SJCRH30 (cell line): ENCODE data around the gene FOXF1. TPM values are rescaled to one million over a fixed set of nuclear protein-coding genes. Genes with fewer than 3 reads are reported as not detected.
A peak's percentile ranks its signal among the peaks of the same experiment; 100 is the strongest.

ENCODE experiments used
- DNase-seq, 2 experiments: peaks; one replicate each; pipeline ENCODE4 v3.0.0-alpha.2; 2015 to 2020
- H3K27ac ChIP-seq: fragments of 250-450 bp; sonication (Bioruptor Pico); 2 replicates; pipeline ENCODE4 v1.5.1; 2020; ENCODE audit warnings: mild to moderate bottlenecking, moderate library complexity
- H3K27me3 ChIP-seq: fragments of 250-450 bp; sonication (Bioruptor Pico); 2 replicates; pipeline ENCODE4 v1.5.1; 2020; ENCODE audit warnings: mild to moderate bottlenecking, moderate library complexity
- H3K36me3 ChIP-seq: fragments of 250-450 bp; sonication (Bioruptor Pico); 2 replicates; pipeline ENCODE4 v1.5.1; 2020; ENCODE audit warnings: mild to moderate bottlenecking, moderate library complexity
- H3K4me1 ChIP-seq: fragments of 250-450 bp; sonication (Bioruptor Pico); 2 replicates; pipeline ENCODE4 v1.5.1; 2020; ENCODE audit warnings: mild to moderate bottlenecking, moderate library complexity
- H3K4me3 ChIP-seq: fragments of 250-450 bp; sonication (Bioruptor Pico); 2 replicates; pipeline ENCODE4 v1.5.1; 2020; ENCODE audit warnings: mild to moderate bottlenecking, moderate library complexity
- H3K9me3 ChIP-seq: fragments of 250-450 bp; sonication (Bioruptor Pico); replicated peaks from 2 replicates; pipeline ENCODE4 v1.5.1; 2020; ENCODE audit warnings: mild to moderate bottlenecking, moderate library complexity
- total RNA-seq: library from RNA; depleted of rRNA; stranded (reverse); fragments of >200 nt; shearing (Covaris generic); gene quantifications from 2 replicates; pipeline ENCODE4 v1.2.3, GENCODE V29; 2014

The FOXF1 gene
- total RNA-seq, 1 experiment from 2014 or later = 24.9 TPM

DNA sequence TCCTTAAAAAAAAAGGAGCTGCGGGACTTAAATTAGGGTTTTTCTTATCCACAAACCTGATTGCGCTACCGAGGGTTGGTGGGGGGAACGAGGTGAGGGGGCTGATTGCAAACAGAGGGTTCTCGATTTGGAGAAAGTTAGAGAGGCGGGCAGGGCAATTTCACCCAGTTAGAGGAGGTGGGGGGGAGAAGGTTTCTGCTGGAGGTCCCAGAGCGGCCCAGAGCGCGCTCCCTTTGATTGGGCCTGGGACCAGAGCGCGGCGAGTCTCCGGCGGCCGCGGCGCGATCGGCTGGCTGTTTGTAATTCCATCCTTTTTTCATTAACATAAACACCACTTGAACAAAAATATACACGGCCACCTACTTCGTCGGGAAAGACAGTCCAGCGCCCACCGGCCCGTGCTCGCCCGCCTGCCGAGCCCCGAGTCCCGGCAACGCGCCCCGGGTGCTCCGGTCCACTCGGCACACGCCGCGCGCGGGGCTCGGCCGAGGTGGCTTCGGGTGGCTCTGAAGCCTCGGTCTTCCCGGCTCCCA lies 13.3 kb upstream of the FOXF1 start:
- H3K9me3 ChIP-seq = no peaks in the 10 kb centered on the region
- H3K4me1 ChIP-seq = peaks cover 33% of the 10 kb centered on the region
- H3K4me3 ChIP-seq = peak overlapping the region; percentile 50
- no peak for DNase-seq
- H3K27ac ChIP-seq = peak overlapping the region; percentile 54; the same call in 1 of the 2 replicates
- H3K36me3 ChIP-seq = no peaks in the 10 kb centered on the region
- no peaks in the 10 kb centered on the region for H3K27me3 ChIP-seq

DNA sequence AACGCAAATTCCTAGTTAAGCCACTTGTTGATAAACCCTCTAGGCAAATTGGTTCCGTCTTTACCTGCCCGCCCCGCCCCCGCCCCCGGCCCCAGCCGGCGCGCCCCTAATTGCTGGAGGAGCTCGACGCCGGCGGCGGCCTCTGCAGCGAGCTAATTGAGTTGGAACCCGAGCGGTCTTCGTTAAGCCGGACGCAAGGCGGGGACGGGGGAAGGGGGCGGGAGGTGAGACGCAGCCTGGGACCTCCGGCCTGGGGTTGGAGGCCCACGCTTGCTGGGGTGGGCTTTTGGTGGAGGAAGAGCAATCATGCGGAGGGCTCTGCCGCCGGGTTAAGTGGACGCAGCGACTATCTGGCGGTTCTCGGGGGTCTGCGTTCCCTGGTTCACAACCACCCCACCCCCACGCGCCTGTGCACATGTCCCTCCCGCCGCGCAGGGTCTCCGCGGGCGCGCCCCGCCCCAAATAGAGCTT lies 12.7 kb upstream of the FOXF1 start:
- H3K27ac ChIP-seq = peak overlapping the region; percentile 54; the same call in 1 of the 2 replicates
- H3K4me3 ChIP-seq = peak overlapping the region; percentile 50
- peak; percentile 50 to 56 for DNase-seq
- H3K27me3 ChIP-seq = no peaks in the 10 kb centered on the region
- H3K9me3 ChIP-seq = no peaks in the 10 kb centered on the region
- peaks cover 36% of the 10 kb centered on the region for H3K4me1 ChIP-seq
- H3K36me3 ChIP-seq = no peaks in the 10 kb centered on the region

- H3K4me3 ChIP-seq = peak overlapping the region; percentile 50
Measured at GRCh38 chr16:86498155-86498670, 12.1 kb upstream of the FOXF1 start.

DNA sequence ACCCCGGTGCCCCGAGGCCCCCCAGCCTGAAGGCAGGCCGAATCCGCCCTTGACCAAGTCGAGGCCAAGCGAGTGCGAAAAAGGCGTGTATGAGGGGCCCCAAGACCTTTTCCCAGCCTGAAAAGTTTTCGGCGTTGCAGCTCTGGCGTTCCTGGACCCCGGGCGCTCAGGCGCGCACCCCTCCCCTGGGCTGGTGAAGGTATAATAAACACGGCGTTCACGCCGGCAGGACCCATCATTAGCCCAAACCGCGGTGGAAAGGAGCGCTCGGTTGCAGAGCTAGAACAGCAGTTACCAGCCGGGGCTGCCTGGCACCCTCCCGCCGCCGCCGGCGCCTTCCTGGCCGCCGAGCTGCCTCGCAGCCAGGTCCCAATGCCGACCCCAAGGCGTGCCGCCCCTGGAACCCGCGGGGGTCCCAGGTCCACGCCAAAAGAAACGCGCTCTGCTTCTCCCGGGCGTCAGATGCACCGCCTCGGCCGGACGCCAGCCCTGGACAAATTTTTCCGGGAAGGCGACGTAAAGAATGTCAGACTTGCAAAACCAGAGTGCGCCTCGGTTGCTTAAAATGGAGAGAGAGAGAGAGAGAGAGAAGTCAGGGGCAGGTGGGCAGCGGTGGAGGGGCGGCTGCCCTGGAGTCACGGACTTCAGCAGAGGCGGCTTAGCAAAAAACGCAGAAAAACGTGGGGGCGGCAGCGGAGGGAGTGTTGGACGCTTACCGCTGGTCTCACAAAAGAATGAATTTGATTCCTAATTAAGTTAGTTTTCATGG lies 11.5 kb upstream of the FOXF1 start:
- peak overlapping the region; percentile 50 for H3K4me3 ChIP-seq
- H3K9me3 ChIP-seq = no peaks in the 10 kb centered on the region
- H3K27ac ChIP-seq = peak overlapping the region; percentile 97
- H3K36me3 ChIP-seq = no peaks in the 10 kb centered on the region
- no peaks in the 10 kb centered on the region for H3K27me3 ChIP-seq
- DNase-seq = peak; percentile 92
- peaks cover 38% of the 10 kb centered on the region for H3K4me1 ChIP-seq

More at GRCh38 chr16:86498155-86498670, 12.1 kb upstream of the FOXF1 start:
- Histone ChIP-seq H3K27ac (peak overlapping the region; percentile 97), H3K36me3 (no peaks in the 10 kb centered on the region), H3K27me3 (no peaks in the 10 kb centered on the region), H3K9me3 (no peaks in the 10 kb centered on the region), H3K4me1 (peaks cover 38% of the 10 kb centered on the region)
- DNase-seq = peak in 1 of 2 experiments; percentile 39

DNA sequence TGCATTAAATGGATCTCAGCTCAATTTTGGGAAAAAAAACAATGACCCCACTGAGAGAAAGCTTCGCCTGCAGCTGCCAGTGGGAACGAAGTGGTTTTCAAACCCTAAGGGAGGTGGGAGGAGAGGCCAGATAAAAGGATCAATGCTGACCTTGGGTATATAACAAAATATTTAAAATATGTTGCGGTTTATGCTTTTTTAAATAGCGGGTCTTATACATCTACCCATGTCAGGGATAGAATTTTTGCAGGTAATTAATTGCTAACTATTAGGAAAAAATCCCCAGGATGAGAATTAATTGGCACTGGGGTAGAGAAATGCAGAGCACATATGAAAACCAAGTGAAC lies 10.9 kb upstream of the FOXF1 start:
- H3K27ac ChIP-seq = peak overlapping the region; percentile 97
- DNase-seq = no peak
- no peaks in the 10 kb centered on the region for H3K9me3 ChIP-seq
- peak overlapping the region; percentile 9 for H3K4me3 ChIP-seq
- peaks cover 38% of the 10 kb centered on the region for H3K4me1 ChIP-seq
- H3K27me3 ChIP-seq = no peaks in the 10 kb centered on the region
- no peaks in the 10 kb centered on the region for H3K36me3 ChIP-seq

DNA sequence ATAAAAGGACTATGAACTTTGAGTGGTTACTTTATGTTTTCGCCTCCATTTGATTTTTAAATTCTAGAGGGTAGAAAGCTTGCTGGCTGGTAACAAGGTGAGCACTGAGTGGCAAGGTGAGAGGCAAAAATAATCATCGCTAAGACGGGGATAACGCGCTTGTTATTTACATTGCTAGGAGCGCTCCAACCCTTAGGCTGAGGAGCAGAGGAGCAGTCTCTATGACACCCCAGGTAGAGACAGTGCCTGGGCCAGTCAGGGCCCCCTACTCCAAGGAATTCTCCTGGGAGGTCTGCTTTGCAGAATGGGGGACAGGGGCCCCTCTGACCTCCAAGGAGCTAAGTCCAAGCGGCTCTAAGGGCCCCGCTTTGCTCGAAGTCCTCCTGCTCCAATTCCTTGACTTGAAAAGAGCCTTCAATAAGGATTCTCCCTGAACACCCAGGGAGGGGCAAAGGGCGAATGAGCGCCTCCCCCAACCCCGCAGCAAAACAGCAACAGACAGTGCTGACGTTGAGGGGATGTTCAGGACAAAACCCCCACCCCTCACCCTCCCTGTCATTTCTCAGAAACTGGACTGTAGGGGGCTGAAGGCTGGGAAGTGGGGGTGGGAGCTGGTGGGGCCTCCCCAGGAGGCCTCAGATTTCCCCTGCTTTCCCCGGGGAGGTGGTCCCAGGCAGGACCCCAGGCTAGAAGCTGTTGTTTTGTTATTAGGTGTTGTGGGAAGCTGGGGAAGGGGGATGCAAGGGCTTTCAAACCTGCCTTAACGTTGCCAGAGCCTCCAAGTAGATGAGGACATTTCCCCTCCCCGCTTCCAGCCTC lies 10.2 kb upstream of the FOXF1 start:
- Histone ChIP-seq H3K36me3 (no peaks in the 10 kb centered on the region), H3K27ac (peak overlapping the region; percentile 97), H3K9me3 (no peaks in the 10 kb centered on the region), H3K27me3 (no peaks in the 10 kb centered on the region), H3K4me3 (peak overlapping the region; percentile 9), H3K4me1 (peaks cover 41% of the 10 kb centered on the region)
- DNase-seq = peak in 1 of 2 experiments; percentile 31

DNA sequence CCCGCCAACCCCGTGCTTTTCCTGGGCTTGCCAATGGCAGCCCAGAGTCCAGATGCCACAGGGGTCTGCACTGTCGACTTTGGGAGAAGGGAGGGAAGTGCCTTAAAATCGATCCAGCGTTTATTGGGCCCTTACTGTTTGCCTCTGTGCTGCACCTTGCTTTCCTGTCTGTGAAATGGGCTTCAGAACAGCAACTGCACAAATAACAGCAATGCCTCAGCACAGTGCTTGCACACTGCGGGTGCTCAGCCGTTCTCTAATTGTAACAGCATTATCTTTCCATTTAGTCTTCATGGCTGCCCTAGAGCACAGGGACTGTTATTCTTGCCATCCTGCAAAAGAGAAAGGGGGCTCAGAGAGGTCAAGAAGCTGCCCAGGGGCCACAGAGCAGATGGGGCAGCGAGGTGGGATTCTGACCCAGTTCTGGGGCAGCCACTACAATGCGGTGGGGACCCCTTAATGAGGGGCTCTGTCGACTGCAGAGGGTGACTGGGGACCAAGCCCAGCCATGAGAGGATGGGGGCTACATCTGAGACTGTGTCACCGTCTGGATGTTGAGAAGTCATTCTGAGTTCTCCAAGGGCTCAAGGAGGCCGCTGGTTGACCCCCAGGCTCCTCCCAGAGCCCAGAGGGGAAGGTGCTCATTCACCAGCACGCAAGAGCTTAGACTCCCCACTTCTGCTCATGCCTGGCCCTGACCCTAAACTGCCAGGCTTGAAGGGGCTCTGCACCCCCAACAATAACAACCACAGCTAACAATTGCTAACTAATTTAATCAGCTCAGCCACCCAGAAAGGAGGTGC lies 9.4 kb upstream of the FOXF1 start:
- H3K9me3 ChIP-seq = no peaks in the 10 kb centered on the region
- peaks cover 44% of the 10 kb centered on the region for H3K4me1 ChIP-seq
- no peaks in the 10 kb centered on the region for H3K36me3 ChIP-seq
- H3K27me3 ChIP-seq = no peaks in the 10 kb centered on the region
- peak overlapping the region; percentile 97; the same call in 1 of the 2 replicates for H3K27ac ChIP-seq
- no peak overlapping the region for H3K4me3 ChIP-seq
- DNase-seq = no peak

DNA sequence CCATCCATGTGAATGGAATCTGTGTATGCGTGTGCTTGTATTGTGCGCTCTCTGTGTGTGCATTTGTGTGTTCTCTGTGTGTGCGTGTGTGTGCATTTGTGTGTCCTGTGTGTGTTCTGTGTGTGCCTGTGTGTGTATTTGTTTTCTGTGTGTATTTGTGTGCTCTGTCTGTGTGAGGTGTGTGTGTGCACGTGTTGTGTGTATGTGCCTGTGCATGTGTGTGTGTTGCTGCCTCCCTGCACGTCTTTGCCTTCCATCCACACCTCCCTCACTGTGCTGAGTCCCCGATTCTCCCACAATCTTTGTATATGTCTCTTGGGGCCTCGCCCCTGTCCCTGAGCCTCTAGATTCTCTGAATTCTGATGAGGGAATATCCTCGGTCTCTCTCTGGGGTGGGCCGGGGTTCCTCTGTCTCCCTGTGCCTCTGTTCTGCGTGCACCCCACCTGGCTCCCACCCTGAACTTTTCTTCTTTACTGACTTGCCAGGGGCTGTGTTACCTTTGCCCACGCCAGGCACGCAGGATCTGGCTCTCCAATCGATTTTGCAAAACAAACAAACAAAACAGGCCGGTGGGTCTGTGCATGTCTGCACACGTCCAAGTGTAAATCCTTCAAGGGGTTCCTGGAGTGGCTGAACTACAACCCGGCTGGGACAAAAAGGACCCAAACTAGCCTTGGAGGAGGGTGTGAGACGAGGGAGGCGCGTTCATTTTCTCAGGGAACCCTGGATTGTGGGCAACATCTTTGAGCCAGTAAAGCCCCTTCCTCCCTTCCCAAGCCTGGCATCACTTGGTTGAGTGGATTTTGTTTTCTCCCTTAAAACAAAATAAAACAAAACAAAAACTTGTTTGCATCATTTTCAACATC lies 8.1 kb upstream of the FOXF1 start:
- Histone ChIP-seq H3K4me3 (no peak overlapping the region), H3K27me3 (no peaks in the 10 kb centered on the region), H3K4me1 (peaks cover 50% of the 10 kb centered on the region), H3K27ac (peak overlapping the region; percentile 39; the same call in 1 of the 2 replicates), H3K36me3 (no peaks in the 10 kb centered on the region), H3K9me3 (no peaks in the 10 kb centered on the region)
- DNase-seq = peak in 1 of 2 experiments; percentile 55

DNA sequence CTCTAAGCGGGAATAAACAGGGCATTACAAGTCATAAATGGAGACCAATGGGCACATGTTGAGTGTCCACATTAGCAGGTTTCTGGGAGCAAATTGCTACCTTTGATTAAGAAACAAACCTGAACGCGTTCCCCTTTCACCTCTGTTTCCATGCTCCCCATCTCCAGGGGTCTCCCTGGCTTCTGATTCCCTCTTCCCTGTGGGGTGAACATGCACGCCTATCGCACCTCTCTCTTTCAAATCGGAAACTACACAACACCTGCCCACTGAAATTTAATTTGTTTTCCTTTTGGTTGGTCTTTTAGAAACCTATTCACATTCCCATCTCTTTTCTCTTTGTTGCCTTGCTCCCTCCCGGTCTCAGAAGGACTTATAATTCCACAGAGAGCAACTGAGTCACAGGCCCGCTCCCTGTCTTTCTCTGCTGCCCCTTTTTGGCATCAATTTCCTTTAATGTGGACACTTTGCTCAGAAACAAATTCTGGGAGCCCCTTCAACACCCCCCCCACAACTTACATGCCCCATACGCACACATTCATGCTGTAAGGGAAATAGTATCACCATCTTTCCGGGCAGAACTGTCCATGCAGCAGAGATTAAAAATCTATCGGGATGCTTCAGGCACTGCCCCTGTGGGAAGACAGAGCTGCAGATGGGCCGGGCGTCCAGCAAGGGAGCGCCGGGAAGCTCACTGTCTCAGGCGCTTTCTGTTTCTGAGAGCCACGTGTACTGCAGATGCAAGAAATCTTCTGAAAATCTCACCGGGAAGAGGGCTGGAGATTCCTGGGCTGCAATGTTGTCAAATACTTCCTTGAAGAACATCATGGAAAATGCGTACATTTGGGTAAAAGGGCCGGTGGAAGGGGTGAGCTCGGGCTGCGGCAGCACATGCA lies 7.2 kb upstream of the FOXF1 start:
- Histone ChIP-seq H3K4me3 (no peak overlapping the region), H3K9me3 (no peaks in the 10 kb centered on the region), H3K36me3 (no peaks in the 10 kb centered on the region), H3K4me1 (peaks cover 49% of the 10 kb centered on the region), H3K27ac (peak overlapping the region; percentile 39; the same call in 1 of the 2 replicates), H3K27me3 (no peaks in the 10 kb centered on the region)
- DNase-seq = no peak

DNA sequence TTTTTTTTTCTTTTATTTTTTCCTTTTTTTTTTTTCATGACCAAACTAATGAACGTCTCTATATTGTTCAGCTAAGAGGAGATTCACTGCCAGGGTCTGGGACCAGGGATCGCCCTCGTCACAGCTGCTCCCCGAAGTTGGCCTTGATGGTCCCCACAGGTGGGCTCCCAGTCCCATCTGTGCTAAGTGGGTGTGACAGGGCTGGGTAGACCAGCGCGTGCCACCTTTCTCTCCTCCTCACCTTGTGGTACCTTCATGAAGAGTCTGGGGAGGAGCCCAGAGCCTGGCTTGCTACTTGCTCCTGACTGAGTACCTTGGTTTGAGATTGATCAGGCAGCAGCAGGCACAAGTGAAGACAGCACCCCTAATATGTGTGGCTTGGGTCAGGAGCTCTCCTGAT lies 6.5 kb upstream of the FOXF1 start:
- Histone ChIP-seq H3K4me1 (peaks cover 48% of the 10 kb centered on the region), H3K27ac (no peak overlapping the region), H3K9me3 (no peaks in the 10 kb centered on the region), H3K4me3 (no peak overlapping the region), H3K36me3 (no peaks in the 10 kb centered on the region), H3K27me3 (no peaks in the 10 kb centered on the region)
- DNase-seq = no peak

DNA sequence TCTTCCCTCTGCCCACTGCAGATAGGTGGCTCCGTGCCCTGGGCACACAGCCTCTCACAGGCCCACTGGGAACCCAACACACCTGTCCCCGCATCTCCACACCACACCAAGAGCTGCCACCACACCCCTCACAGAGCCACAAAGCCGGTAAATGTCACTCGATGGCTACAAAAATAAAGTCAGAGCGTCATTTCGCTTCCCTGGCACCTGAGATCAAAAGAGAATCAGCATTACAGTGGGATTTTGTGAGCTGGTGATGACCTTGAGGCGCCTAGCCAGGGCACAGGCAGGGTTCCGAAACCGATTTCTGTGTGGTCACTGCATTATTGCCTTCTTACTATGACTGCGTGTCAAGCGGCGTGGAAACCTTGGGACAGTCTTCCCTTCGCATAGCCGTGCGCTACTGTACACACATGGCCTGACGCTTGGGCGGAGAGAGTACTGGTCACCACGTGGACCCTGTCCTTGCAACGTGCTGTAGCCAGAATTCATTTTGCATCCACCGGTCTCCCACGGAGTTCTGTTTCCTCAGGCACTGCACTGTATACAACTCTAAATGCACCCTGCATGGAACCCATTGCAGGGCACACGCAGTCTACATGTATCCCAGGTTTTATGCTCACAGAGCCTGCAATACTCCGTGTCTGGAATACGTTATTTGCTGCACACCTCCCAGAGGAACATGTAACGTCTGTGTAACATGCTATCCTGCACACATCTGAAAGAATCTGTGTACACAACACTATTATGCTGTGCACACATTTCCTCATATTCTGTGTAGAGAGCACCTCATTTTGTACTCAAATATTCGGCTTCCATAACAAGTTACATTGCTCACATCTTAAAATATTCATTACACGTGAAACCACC lies 5.8 kb upstream of the FOXF1 start:
- Histone ChIP-seq H3K27me3 (no peaks in the 10 kb centered on the region), H3K4me3 (peak overlapping the region; percentile 50; the same call in 1 of the 2 replicates), H3K9me3 (no peaks in the 10 kb centered on the region), H3K4me1 (peaks cover 46% of the 10 kb centered on the region), H3K36me3 (no peaks in the 10 kb centered on the region), H3K27ac (peak overlapping the region; percentile 77; the same call in 1 of the 2 replicates)
- DNase-seq = no peak
